ENCODE data around the gene RDM1. TPM values are rescaled to one million over a fixed set of nuclear protein-coding genes. Genes with fewer than 3 reads are reported as not detected.

RDM1 gene
- total RNA-seq, 2 donors from 2014 or later, result not detected

DNA sequence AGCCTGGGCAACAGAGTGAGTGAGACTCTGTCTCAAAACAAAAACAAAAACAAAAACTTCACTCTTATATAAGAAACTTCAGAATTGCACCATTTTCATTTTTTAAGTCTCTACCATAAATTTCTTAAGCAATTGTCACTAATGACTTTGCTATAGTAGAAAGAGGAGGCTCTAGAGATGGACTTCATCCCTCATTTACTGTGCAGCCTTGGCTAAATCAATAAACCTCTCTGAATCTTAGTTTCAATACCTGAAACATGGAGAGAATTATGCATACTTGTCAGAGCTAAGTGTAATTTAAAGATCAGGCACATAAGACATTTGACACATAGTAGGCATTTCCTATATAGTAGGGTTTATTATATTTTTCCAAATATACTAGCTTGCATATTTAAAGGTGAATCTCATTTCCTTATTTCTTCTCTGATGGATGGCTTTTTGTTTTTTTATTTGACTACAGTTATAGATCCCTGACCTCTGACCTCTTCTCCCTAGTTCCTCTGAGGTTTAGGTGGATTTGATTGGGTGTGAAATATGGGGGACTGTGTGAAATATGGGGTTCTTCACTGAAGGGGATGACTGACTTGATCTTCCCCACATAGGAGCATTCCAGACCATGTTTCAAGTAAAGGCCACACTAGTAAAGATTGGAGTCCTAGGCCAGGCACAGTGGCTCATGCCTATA lies 53.1 kb downstream of the RDM1 start:
- DNase-seq (no peak), ATAC-seq (no peak)
- Histone ChIP-seq H3K4me1 (no peaks in the 10 kb centered on the region), H3K4me3 (no peak overlapping the region), H3K27ac (no peak overlapping the region), H3K9me3 (no peaks in the 10 kb centered on the region), H3K27me3 (no peaks in the 10 kb centered on the region), H3K36me3 (replicated peaks in 1 of 2; ENCODE audit: insufficient read depth in 1 of 2, low read depth in 2 of 2) (no peaks in the 10 kb centered on the region)
- no peak for TF ChIP-seq POLR2A (IDR thresholded peaks at IDR 0.05)
- TF ChIP-seq, protein P1, sequence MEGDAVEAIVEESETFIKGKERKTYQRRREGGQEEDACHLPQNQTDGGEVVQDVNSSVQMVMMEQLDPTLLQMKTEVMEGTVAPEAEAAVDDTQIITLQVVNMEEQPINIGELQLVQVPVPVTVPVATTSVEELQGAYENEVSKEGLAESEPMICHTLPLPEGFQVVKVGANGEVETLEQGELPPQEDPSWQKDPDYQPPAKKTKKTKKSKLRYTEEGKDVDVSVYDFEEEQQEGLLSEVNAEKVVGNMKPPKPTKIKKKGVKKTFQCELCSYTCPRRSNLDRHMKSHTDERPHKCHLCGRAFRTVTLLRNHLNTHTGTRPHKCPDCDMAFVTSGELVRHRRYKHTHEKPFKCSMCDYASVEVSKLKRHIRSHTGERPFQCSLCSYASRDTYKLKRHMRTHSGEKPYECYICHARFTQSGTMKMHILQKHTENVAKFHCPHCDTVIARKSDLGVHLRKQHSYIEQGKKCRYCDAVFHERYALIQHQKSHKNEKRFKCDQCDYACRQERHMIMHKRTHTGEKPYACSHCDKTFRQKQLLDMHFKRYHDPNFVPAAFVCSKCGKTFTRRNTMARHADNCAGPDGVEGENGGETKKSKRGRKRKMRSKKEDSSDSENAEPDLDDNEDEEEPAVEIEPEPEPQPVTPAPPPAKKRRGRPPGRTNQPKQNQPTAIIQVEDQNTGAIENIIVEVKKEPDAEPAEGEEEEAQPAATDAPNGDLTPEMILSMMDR (IDR thresholded peaks at IDR 0.05), result no peak
- intact Hi-C loops (cut with DNase I), result loop anchor here (10.0 kb wide), 1 partner anchor 57 kb away; the partner anchor contains the start of gene RDM1

DNA sequence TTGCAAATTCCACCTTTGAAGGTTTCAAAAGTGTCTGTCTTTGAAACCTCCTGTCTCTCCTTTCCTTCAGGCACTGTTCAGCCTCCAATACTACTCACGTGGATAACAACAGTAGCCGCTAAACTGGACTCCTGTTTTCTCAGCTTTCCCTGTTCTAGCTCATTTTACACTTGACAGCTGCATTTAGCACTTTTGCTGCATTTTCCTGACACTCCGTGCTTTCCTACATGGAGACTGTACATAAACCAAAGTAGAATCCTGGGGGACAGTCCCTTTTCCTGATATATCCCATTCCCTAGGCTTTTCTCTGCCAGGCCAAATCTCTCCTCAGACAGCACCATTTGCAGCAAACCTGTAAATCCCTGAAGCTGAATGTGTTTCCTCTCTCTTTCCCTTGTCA lies 54.0 kb downstream of the RDM1 start:
- 79% methylated on average over 3 of the region's 3 CpGs for WGBS, 2 donors
- ATAC-seq (no peak), DNase-seq (no peak)
- H3K9me3 ChIP-seq, result no peaks in the 10 kb centered on the region
- H3K36me3 ChIP-seq (replicated peaks in 1 of 2; ENCODE audit: insufficient read depth in 1 of 2, low read depth in 2 of 2), result no peaks in the 10 kb centered on the region
- no peak overlapping the region for H3K4me3 ChIP-seq
- H3K27ac ChIP-seq, result no peak overlapping the region
- H3K4me1 ChIP-seq, result no peaks in the 10 kb centered on the region
- intact Hi-C loops (cut with DNase I), result loop anchor here (10.0 kb wide), 1 partner anchor 58 kb away; the partner anchor contains the start of gene RDM1
- TF ChIP-seq, protein P1 (IDR thresholded peaks at IDR 0.05), result no peak
- no peak for TF ChIP-seq POLR2A (IDR thresholded peaks at IDR 0.05)
- H3K27me3 ChIP-seq, result no peaks in the 10 kb centered on the region

DNA sequence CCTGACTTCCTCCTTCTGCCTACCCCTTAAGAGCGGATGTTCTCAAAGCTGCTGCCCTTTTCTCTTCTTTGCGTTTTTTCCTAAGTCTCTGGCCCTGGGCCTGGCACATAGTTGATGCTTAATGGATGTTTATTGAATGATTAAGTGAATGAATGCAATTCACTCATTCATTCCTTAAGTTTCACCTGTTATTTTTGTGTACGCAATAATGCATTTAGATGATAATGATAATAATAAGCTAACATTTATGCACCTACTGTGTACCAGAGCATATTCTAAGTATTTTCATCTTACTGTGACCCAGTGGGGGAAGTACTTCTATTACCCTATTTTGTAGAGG lies 54.8 kb downstream of the RDM1 start:
- WGBS, 2 donors, result 68 to 73% methylated on average over 3 of the region's 3 CpGs
- no peak for TF ChIP-seq POLR2A (IDR thresholded peaks at IDR 0.05)
- TF ChIP-seq, protein P1 (IDR thresholded peaks at IDR 0.05), result no peak
- Histone ChIP-seq H3K36me3 (replicated peaks in 1 of 2; ENCODE audit: insufficient read depth in 1 of 2, low read depth in 2 of 2) (no peaks in the 10 kb centered on the region), H3K4me1 (no peaks in the 10 kb centered on the region), H3K9me3 (no peaks in the 10 kb centered on the region), H3K27ac (no peak overlapping the region), H3K4me3 (no peak overlapping the region), H3K27me3 (no peaks in the 10 kb centered on the region)
- intact Hi-C loops (cut with DNase I), result loop anchor here (10.0 kb wide), 1 partner anchor 59 kb away; the partner anchor contains the start of gene RDM1
- no peak for DNase-seq
- ATAC-seq, result no peak

DNA sequence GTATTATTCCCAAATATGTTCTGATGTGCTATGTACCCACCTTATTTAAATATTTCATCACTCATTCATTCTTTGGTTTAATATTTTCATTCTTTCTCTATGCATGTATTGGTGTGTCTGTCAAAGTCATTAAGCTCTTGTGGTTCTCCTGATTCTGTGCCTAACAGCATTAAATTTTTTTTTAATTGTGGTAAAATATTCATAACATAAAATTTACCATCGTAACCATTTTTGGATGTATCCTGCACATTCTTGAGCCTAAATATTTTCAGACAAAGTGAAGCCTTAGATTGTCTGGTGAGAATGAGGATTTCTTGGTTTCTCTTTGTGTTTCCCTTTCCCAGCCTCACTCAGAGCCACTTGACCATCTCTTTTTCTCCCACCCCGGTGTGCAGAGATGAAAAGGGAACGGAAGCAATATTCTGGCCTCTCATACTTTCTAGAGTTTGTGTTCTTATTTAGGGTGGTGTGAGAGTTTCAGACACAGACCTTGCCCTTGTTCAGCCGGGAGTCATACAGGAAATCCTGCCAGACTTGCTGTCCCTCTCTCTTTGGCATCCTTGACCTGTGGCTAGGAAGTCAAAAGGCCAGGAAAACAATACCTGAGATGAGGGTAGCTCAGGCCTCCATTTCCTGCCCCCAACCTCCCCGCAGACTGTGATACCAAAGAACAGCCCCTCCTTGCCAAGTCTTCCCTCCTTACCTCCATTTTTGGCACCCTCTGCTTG lies 55.3 kb downstream of the RDM1 start:
- Histone ChIP-seq H3K9me3 (no peaks in the 10 kb centered on the region), H3K4me3 (no peak overlapping the region), H3K27me3 (no peaks in the 10 kb centered on the region), H3K4me1 (no peaks in the 10 kb centered on the region), H3K36me3 (replicated peaks in 1 of 2; ENCODE audit: insufficient read depth in 1 of 2, low read depth in 2 of 2) (no peaks in the 10 kb centered on the region), H3K27ac (no peak overlapping the region)
- TF ChIP-seq, protein P1 (IDR thresholded peaks at IDR 0.05), result no peak
- TF ChIP-seq POLR2A (IDR thresholded peaks at IDR 0.05), result no peak
- intact Hi-C loops (cut with DNase I), result loop anchor here (10.0 kb wide), 1 partner anchor 60 kb away; the partner anchor contains the start of gene RDM1
- DNase-seq (no peak), ATAC-seq (no peak)
- whole genome bisulfite sequencing, 2 donors, result 60 to 65% methylated on average over 5 of the region's 5 CpGs
